ENCODE measurements around the gene ELMO1. TPM values are rescaled to one million over a fixed set of nuclear protein-coding genes. Genes with fewer than 3 reads are reported as not detected.

ELMO1 gene
- total RNA-seq, 1 experiment from 2014 or later: 137 TPM

DNA sequence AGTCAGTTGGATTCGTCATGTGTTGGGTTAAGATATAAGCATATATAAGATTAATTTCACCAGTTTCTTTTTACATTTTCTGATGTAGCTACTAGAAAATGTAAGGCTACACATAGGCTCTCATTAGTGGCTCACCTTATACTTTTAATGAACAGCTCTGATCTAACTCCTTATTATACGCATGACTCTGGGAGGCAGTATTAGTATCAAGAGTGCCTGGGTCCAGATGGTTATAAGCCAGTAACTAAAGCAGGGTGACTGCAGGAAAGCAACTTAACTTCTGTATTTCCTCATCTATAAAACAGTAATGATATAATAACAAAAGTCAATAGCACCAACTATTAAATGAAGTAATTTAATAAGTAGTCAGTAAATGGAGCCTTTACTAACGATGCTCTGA lies 1.4 kb upstream of the ELMO1 start:
- H3K9ac ChIP-seq (ENCODE audit: low read length): peak overlapping the region; percentile 71; the same call in 1 of the 2 replicates
- no peaks in the 10 kb centered on the region for H3K9me3 ChIP-seq (ENCODE audit: low read length)
- H3K4me1 ChIP-seq (ENCODE audit: low read length): peaks cover 21% of the 10 kb centered on the region
- H2AFZ ChIP-seq (ENCODE audit: low read length): no peak overlapping the region
- no peaks in the 10 kb centered on the region for H4K20me1 ChIP-seq (ENCODE audit: insufficient read depth, low read depth, low read length)
- H3K9me2 ChIP-seq (replicated peaks; ENCODE audit: insufficient read depth, low read length): no peaks in the 10 kb centered on the region
- H3K27me3 ChIP-seq (ENCODE audit: low read length): no peaks in the 10 kb centered on the region
- no peaks in the 10 kb centered on the region for H3K36me3 ChIP-seq (ENCODE audit: insufficient read depth, low read length)
- peak overlapping the region; percentile 72 for H3K4me3 ChIP-seq (ENCODE audit: low read length)
- peak overlapping the region; percentile 87 for H3K4me2 ChIP-seq (ENCODE audit: low read depth, low read length, poor library complexity, severe bottlenecking)
- DNase-seq: no peak
- H3K27ac ChIP-seq (ENCODE audit: low read length): no peak overlapping the region
- H3K79me2 ChIP-seq (ENCODE audit: low read length): no peaks in the 10 kb centered on the region

DNA sequence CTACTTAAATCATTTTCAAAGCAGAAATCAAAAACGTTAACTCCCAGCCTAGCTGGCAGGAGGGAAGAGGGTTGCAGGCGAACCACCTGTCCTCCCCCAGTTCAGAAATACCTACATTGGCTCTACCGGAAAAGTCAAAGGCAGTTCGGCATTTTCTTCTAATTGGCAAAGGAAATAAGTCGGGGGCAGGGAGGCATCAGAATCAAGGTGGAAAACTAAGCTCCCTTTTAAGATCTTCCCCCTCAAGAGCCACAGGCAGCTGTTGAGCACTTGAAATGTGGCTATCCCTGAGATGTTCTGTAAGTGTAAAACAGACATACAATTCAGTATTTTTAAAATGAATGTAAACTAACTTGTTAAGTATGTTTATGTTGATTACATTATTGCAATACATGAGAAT lies 957 bp upstream of the ELMO1 start:
- peak overlapping the region; percentile 71; the same call in 1 of the 2 replicates for H3K9ac ChIP-seq (ENCODE audit: low read length)
- peak overlapping the region; percentile 87 for H3K4me2 ChIP-seq (ENCODE audit: low read depth, low read length, poor library complexity, severe bottlenecking)

DNA sequence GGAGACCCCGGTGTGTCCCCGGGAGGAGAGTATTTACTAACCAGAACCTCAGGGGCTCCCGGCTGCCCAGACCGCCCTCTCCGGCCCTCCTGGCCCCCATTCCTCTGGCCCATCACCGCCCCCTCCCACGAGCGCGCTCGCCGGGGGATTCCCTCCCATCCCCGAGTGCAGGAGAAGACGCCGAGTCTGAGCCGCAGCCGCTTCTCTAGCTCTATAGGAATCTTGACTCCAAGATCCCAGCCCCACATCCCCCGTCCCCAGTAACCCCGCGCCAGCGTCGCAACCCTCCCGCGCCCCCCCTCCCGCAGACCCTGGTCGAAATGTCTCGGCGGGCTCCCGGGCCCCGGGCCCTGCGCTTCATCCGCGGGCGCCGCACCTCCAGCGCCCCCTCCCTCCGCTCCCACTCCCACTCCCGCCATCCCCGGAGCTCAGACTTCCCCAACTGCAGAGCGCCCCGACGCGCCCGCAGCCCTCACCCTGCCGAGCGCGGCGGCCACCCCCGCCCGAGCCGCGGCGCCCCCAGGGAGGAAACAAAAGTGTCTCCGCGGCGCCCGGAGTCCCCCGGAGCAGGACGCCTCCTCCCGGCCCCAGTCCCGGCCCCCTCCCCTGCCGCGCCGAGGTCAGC lies 541 bp downstream of the ELMO1 start:
- peak overlapping the region; percentile 72 for H3K27ac ChIP-seq (ENCODE audit: low read length)
- H3K4me3 ChIP-seq (ENCODE audit: low read length): peak overlapping the region; percentile 72
- no peaks in the 10 kb centered on the region for H3K36me3 ChIP-seq (ENCODE audit: insufficient read depth, low read length)
- H4K20me1 ChIP-seq (ENCODE audit: insufficient read depth, low read depth, low read length): no peaks in the 10 kb centered on the region
- peak overlapping the region; percentile 87 for H3K4me2 ChIP-seq (ENCODE audit: low read depth, low read length, poor library complexity, severe bottlenecking)
- H3K79me2 ChIP-seq (ENCODE audit: low read length): no peaks in the 10 kb centered on the region
- no peaks in the 10 kb centered on the region for H3K9me3 ChIP-seq (ENCODE audit: low read length)
- peaks cover 21% of the 10 kb centered on the region for H3K4me1 ChIP-seq (ENCODE audit: low read length)
- no peaks in the 10 kb centered on the region for H3K9me2 ChIP-seq (replicated peaks; ENCODE audit: insufficient read depth, low read length)
- peak overlapping the region; percentile 71 for H3K9ac ChIP-seq (ENCODE audit: low read length)
- no peaks in the 10 kb centered on the region for H3K27me3 ChIP-seq (ENCODE audit: low read length)
- peak overlapping the region; percentile 93 for H2AFZ ChIP-seq (ENCODE audit: low read length)
- peak; percentile 65 for DNase-seq

More for the DNA sequence above, 957 bp upstream of the ELMO1 start:
- H3K27ac ChIP-seq (ENCODE audit: low read length): 0 out of 2 replicates have a peak overlapping the region, but pooled peaks have one; percentile 72
- no peaks in the 10 kb centered on the region for H3K36me3 ChIP-seq (ENCODE audit: insufficient read depth, low read length)
- 0 out of 2 replicates have a peak overlapping the region, but pooled peaks have one; percentile 45 for H2AFZ ChIP-seq (ENCODE audit: low read length)
- no peak for DNase-seq
- no peaks in the 10 kb centered on the region for H3K9me2 ChIP-seq (replicated peaks; ENCODE audit: insufficient read depth, low read length)
- H3K79me2 ChIP-seq (ENCODE audit: low read length): no peaks in the 10 kb centered on the region
- peaks cover 21% of the 10 kb centered on the region for H3K4me1 ChIP-seq (ENCODE audit: low read length)
- H4K20me1 ChIP-seq (ENCODE audit: insufficient read depth, low read depth, low read length): no peaks in the 10 kb centered on the region
- H3K9me3 ChIP-seq (ENCODE audit: low read length): no peaks in the 10 kb centered on the region
- H3K4me3 ChIP-seq (ENCODE audit: low read length): peak overlapping the region; percentile 72
- H3K27me3 ChIP-seq (ENCODE audit: low read length): no peaks in the 10 kb centered on the region

DNA sequence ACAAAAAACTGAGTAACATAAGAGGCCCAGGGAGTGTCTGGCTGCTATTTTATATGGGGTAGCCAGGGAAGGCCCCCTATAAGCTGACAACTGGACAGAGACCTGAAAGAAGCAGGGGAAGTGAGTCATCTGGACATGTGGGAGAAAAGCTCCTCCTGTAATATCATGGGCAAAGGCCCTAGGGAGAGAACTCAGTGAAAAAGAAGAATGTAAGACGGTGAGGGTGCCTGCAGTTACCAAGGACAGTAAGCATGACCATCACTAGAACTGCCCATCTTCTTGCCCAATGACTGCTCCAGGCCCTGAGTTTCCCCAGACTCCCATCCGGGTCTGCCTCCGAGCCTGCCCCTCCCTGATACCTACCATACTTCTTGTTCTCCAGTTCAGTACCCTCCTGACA lies 2.3 kb downstream of the ELMO1 start:
- Histone ChIP-seq H3K9me2 (replicated peaks; ENCODE audit: insufficient read depth, low read length) (no peaks in the 10 kb centered on the region), H3K36me3 (ENCODE audit: insufficient read depth, low read length) (no peaks in the 10 kb centered on the region), H3K9ac (ENCODE audit: low read length) (no peak overlapping the region), H2AFZ (ENCODE audit: low read length) (no peak overlapping the region), H4K20me1 (ENCODE audit: insufficient read depth, low read depth, low read length) (no peaks in the 10 kb centered on the region), H3K27me3 (ENCODE audit: low read length) (no peaks in the 10 kb centered on the region), H3K4me3 (ENCODE audit: low read length) (no peak overlapping the region), H3K4me1 (ENCODE audit: low read length) (peaks cover 21% of the 10 kb centered on the region), H3K9me3 (ENCODE audit: low read length) (no peaks in the 10 kb centered on the region), H3K4me2 (ENCODE audit: low read depth, low read length, poor library complexity, severe bottlenecking) (no peak overlapping the region), H3K79me2 (ENCODE audit: low read length) (no peaks in the 10 kb centered on the region), H3K27ac (ENCODE audit: low read length) (no peak overlapping the region)
- no peak for DNase-seq

DNA sequence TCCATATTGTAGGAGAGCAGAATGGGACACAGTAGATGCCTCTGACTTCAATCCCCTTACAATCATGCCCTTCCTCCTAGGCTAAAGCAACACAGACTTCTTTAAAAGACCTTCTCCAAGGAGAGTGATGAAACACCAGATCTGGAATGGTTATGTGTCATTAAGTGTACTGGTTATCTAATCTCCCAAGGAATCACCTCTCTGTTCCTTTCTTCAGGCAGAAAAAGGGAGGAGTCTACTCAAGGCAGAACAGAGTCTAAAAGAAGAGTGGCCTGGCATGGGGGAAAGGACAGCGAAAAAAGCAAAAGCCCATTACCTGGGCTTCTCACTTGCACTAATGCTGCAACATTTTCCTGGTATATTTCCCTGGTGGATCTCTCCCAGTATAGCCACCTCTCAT lies 2.9 kb downstream of the ELMO1 start:
- DNase-seq: no peak
- Histone ChIP-seq H2AFZ (ENCODE audit: low read length) (no peak overlapping the region), H3K4me3 (ENCODE audit: low read length) (no peak overlapping the region), H3K9me2 (replicated peaks; ENCODE audit: insufficient read depth, low read length) (no peaks in the 10 kb centered on the region), H3K36me3 (ENCODE audit: insufficient read depth, low read length) (no peaks in the 10 kb centered on the region), H3K27ac (ENCODE audit: low read length) (no peak overlapping the region), H4K20me1 (ENCODE audit: insufficient read depth, low read depth, low read length) (no peaks in the 10 kb centered on the region), H3K4me1 (ENCODE audit: low read length) (peaks cover 21% of the 10 kb centered on the region), H3K9me3 (ENCODE audit: low read length) (no peaks in the 10 kb centered on the region), H3K9ac (ENCODE audit: low read length) (no peak overlapping the region), H3K27me3 (ENCODE audit: low read length) (no peaks in the 10 kb centered on the region), H3K4me2 (ENCODE audit: low read depth, low read length, poor library complexity, severe bottlenecking) (no peak overlapping the region), H3K79me2 (ENCODE audit: low read length) (no peaks in the 10 kb centered on the region)

DNA sequence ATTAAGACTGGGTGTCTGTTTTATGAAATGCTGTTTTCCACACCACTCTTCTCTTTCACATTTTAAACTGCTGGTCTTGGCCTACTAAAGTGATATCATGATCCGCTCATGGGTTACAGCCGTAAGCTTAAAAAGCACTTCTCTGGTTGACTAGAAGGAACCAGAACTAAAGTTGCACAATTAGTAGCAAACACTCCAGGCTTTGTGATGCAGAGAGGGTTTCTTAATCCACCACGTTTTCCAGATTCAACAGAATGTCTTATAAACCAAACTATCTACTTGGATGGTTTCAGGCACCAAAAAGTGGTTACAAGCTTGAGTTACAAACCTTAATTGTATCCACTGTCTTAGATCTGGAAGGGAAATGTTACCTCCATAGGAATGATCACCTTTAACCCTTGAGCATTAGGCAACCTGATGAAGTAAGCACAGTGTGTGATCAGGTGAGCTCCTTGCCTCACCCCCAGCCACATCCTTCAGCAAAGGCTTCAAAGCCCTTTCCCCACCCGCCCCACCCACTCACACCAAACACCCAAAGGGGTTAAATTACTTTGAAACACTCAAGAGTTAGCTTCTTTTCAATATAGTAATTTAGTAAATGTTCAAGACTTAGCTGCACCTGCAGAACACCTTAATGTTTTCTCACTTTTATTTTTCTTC lies 3.5 kb downstream of the ELMO1 start:
- no peaks in the 10 kb centered on the region for H3K36me3 ChIP-seq (ENCODE audit: insufficient read depth, low read length)
- DNase-seq: no peak
- H3K9ac ChIP-seq (ENCODE audit: low read length): no peak overlapping the region
- H3K4me2 ChIP-seq (ENCODE audit: low read depth, low read length, poor library complexity, severe bottlenecking): no peak overlapping the region
- H3K4me3 ChIP-seq (ENCODE audit: low read length): no peak overlapping the region
- H4K20me1 ChIP-seq (ENCODE audit: insufficient read depth, low read depth, low read length): no peaks in the 10 kb centered on the region
- no peaks in the 10 kb centered on the region for H3K9me2 ChIP-seq (replicated peaks; ENCODE audit: insufficient read depth, low read length)
- H3K9me3 ChIP-seq (ENCODE audit: low read length): no peaks in the 10 kb centered on the region
- H3K4me1 ChIP-seq (ENCODE audit: low read length): peaks cover 19% of the 10 kb centered on the region
- H2AFZ ChIP-seq (ENCODE audit: low read length): no peak overlapping the region
- no peaks in the 10 kb centered on the region for H3K27me3 ChIP-seq (ENCODE audit: low read length)
- no peak overlapping the region for H3K27ac ChIP-seq (ENCODE audit: low read length)
- H3K79me2 ChIP-seq (ENCODE audit: low read length): no peaks in the 10 kb centered on the region

DNA sequence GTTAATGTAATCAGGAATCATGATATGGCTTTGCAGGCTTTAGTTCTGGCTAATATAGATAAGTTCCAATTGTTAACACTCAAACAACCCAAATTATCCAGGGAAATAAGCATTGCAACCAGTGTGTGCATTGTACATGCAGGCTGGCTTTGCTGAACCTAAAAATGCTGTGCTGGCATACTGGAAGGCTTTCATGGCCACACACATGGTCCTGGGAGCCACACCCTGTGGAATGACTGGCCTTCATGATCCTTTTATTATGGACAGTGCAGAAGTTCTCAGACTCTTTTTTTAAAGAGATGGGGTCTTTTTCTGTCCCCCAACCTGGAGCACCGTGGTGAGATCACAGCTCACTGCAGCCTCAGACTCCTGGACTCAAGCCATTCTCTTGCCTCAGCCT lies 5.0 kb downstream of the ELMO1 start:
- Histone ChIP-seq H3K27ac (ENCODE audit: low read length) (no peak overlapping the region), H4K20me1 (ENCODE audit: insufficient read depth, low read depth, low read length) (0 out of 2 replicates have a peak, but pooled peaks cover 4% of the 10 kb centered on the region), H3K4me1 (ENCODE audit: low read length) (peaks cover 5% of the 10 kb centered on the region; the same call in 1 of the 2 replicates), H3K9me3 (ENCODE audit: low read length) (no peaks in the 10 kb centered on the region), H2AFZ (ENCODE audit: low read length) (no peak overlapping the region), H3K9ac (ENCODE audit: low read length) (no peak overlapping the region), H3K79me2 (ENCODE audit: low read length) (no peaks in the 10 kb centered on the region), H3K27me3 (ENCODE audit: low read length) (no peaks in the 10 kb centered on the region), H3K36me3 (ENCODE audit: insufficient read depth, low read length) (no peaks in the 10 kb centered on the region), H3K4me2 (ENCODE audit: low read depth, low read length, poor library complexity, severe bottlenecking) (no peak overlapping the region), H3K4me3 (ENCODE audit: low read length) (no peak overlapping the region), H3K9me2 (replicated peaks; ENCODE audit: insufficient read depth, low read length) (no peaks in the 10 kb centered on the region)
- no peak for DNase-seq

DNA sequence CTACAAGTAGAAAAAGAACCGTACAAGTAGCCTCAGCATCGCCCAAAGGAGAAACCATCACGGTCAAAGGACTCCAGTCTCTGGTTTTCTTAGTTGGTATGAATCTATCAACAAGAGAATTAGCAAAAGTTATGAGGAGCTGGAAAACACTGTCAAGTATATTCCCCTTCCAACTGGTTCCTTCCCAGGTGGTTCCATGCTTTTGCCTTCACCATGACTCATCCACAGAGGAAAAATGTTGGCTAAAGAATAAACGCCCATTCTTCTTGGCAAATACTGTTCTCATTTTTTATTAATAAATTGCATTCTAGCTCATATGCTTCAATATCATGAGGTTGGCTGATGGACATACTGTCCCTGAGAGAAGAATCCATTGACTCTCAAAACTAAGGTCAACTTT lies 6.4 kb downstream of the ELMO1 start:
- Histone ChIP-seq H4K20me1 (ENCODE audit: insufficient read depth, low read depth, low read length) (0 out of 2 replicates have a peak, but pooled peaks cover 4% of the 10 kb centered on the region), H3K79me2 (ENCODE audit: low read length) (no peaks in the 10 kb centered on the region), H3K9me2 (replicated peaks; ENCODE audit: insufficient read depth, low read length) (no peaks in the 10 kb centered on the region), H3K9me3 (ENCODE audit: low read length) (no peaks in the 10 kb centered on the region), H3K36me3 (ENCODE audit: insufficient read depth, low read length) (no peaks in the 10 kb centered on the region), H3K4me3 (ENCODE audit: low read length) (no peak overlapping the region), H3K4me1 (ENCODE audit: low read length) (no peaks in the 10 kb centered on the region; the same call in 1 of the 2 replicates), H3K4me2 (ENCODE audit: low read depth, low read length, poor library complexity, severe bottlenecking) (no peak overlapping the region), H2AFZ (ENCODE audit: low read length) (no peak overlapping the region), H3K27me3 (ENCODE audit: low read length) (no peaks in the 10 kb centered on the region), H3K27ac (ENCODE audit: low read length) (no peak overlapping the region), H3K9ac (ENCODE audit: low read length) (no peak overlapping the region)
- DNase-seq: no peak
